Measurements from ENCODE around the gene RILPL1. TPM values are rescaled to one million over a fixed set of nuclear protein-coding genes. Genes with fewer than 3 reads are reported as not detected.
A peak's percentile ranks its signal among the peaks of the same experiment; 100 is the strongest.

The RILPL1 gene
- total RNA-seq, 1 experiment from 2014 or later: 11.5 TPM

GRCh38 chr12:123444092-123445026 is 89.2 kb downstream of the RILPL1 start:
- POLR2A ChIA-PET (ENCODE audit: unreplicated experiment): interaction anchor here (0.6 kb wide), 1 partner anchor 604 kb away, joined by 6 read pairs; no protein-coding TSS in a partner anchor
- BruUV-seq (replicated peaks): no TSS peak
- Histone ChIP-seq H3K4me2 (peak overlapping the region; percentile 68; the same call in 1 of the 2 replicates), H3K4me1 (replicated peaks; ENCODE audit: insufficient read depth) (peaks cover 40% of the 10 kb centered on the region), H4K20me1 (ENCODE audit: insufficient read depth) (no peaks in the 10 kb centered on the region), H3K27ac (peak overlapping the region; percentile 75), H3K36me3 (ENCODE audit: low read depth) (no peaks in the 10 kb centered on the region), H3K79me2 (ENCODE audit: low read depth) (no peaks in the 10 kb centered on the region), H2AFZ (no peak overlapping the region), H3K27me3 (ENCODE audit: insufficient read depth, low read depth) (no peaks in the 10 kb centered on the region), H3K9me2 (ENCODE audit: insufficient read depth) (no peaks in the 10 kb centered on the region), H3F3A (ENCODE audit: insufficient read depth, low read depth) (peaks cover 47% of the 10 kb centered on the region), H3K9me3 (ENCODE audit: insufficient read depth, low read depth) (no peaks in the 10 kb centered on the region), H3K4me3 (no peak overlapping the region)
- DNase-seq: peak in 1 of 2 experiments; percentile 80
- intact Hi-C loops (cut with micrococcal nuclease; ENCODE audit: unreplicated experiment): no loop called here
- CTCF ChIA-PET: no interaction called here
- no peak for TF ChIP-seq EZH2 (IDR thresholded peaks at IDR 0.05; ENCODE audit: low read depth)
- no peak for TF ChIP-seq CTCF (conservative IDR thresholded peaks at IDR 0.05)

- no TSS peak for BruUV-seq (replicated peaks)
- no peaks in the 10 kb centered on the region for H3K36me3 ChIP-seq (ENCODE audit: low read depth)
- no peak overlapping the region for H2AFZ ChIP-seq
- H3K4me2 ChIP-seq: no peak overlapping the region
- TF ChIP-seq EZH2 (IDR thresholded peaks at IDR 0.05; ENCODE audit: low read depth) (no peak), CTCF (conservative IDR thresholded peaks at IDR 0.05) (no peak)
- ChIA-PET POLR2A (ENCODE audit: unreplicated experiment) (no interaction called here), CTCF (no interaction called here)
- H3K9me3 ChIP-seq (ENCODE audit: insufficient read depth, low read depth): no peaks in the 10 kb centered on the region
- no peaks in the 10 kb centered on the region for H3K27me3 ChIP-seq (ENCODE audit: insufficient read depth, low read depth)
- H3K27ac ChIP-seq: no peak overlapping the region
- no peaks in the 10 kb centered on the region for H4K20me1 ChIP-seq (ENCODE audit: insufficient read depth)
- no peak for DNase-seq
- peaks cover 29% of the 10 kb centered on the region for H3K4me1 ChIP-seq (replicated peaks; ENCODE audit: insufficient read depth)
- no peaks in the 10 kb centered on the region for H3K79me2 ChIP-seq (ENCODE audit: low read depth)
- no peaks in the 10 kb centered on the region for H3K9me2 ChIP-seq (ENCODE audit: insufficient read depth)
- intact Hi-C loops (cut with micrococcal nuclease; ENCODE audit: unreplicated experiment): no loop called here
- H3F3A ChIP-seq (ENCODE audit: insufficient read depth, low read depth): peaks cover 35% of the 10 kb centered on the region
- no peak overlapping the region for H3K4me3 ChIP-seq
Measured at GRCh38 chr12:123442774-123443173, 90.7 kb downstream of the RILPL1 start.

- Histone ChIP-seq H3K79me2 (ENCODE audit: low read depth) (no peaks in the 10 kb centered on the region), H3K27ac (no peak overlapping the region), H3K9me2 (ENCODE audit: insufficient read depth) (no peaks in the 10 kb centered on the region), H3K4me3 (no peak overlapping the region), H3K36me3 (ENCODE audit: low read depth) (no peaks in the 10 kb centered on the region), H3K4me1 (replicated peaks; ENCODE audit: insufficient read depth) (peaks cover 31% of the 10 kb centered on the region), H3K9me3 (ENCODE audit: insufficient read depth, low read depth) (no peaks in the 10 kb centered on the region), H4K20me1 (ENCODE audit: insufficient read depth) (no peaks in the 10 kb centered on the region), H3K27me3 (ENCODE audit: insufficient read depth, low read depth) (no peaks in the 10 kb centered on the region), H3F3A (ENCODE audit: insufficient read depth, low read depth) (peaks cover 27% of the 10 kb centered on the region), H2AFZ (no peak overlapping the region), H3K4me2 (no peak overlapping the region)
- no peak for DNase-seq
- no TSS peak for BruUV-seq (replicated peaks)
- POLR2A ChIA-PET (ENCODE audit: unreplicated experiment): interaction anchor here (0.7 kb wide), 1 partner anchor 16 kb away, joined by 6 read pairs; no protein-coding TSS in a partner anchor
- no peak for TF ChIP-seq CTCF (conservative IDR thresholded peaks at IDR 0.05)
- TF ChIP-seq EZH2 (IDR thresholded peaks at IDR 0.05; ENCODE audit: low read depth): no peak
- CTCF ChIA-PET: no interaction called here
- intact Hi-C loops (cut with micrococcal nuclease; ENCODE audit: unreplicated experiment): no loop called here
Measured at GRCh38 chr12:123441523-123442164, 91.9 kb downstream of the RILPL1 start.

All from PC-9 (cell line).